GM18520 (cell line): ENCODE measurements around the gene PHACTR1.
"Not testable (repeated sequence)": the region's sequence is repeated elsewhere in the genome, so short reads cannot be mapped to it uniquely, and the experiment has no call there.

Experiments used
- ATAC-seq: cut with Tn5 transposase; IDR thresholded peaks from one replicate; pipeline ENCODE4 v1.9.1; 2021; ENCODE audit not compliant: unreplicated experiment

The PHACTR1 gene

DNA sequence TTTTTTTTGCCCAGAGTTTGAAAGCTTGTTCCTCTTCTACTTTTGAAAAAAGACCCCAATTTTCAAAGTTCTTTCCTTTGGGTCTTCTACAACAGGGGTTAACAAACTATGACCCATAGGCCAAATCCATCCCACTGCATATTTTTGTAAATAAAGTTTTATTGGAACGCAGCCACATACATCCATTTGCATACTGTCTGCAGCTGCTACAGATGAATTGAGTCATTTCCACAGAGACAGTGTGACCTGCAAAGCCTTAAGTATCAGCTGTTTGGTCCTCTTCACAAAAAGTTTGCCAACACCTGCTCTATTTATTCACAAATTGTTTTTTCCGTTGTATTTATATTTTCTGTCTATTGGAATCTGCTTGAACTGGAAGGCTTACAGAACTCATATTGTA lies 422.6 kb downstream of the PHACTR1 start:
- ATAC-seq: no peak

DNA sequence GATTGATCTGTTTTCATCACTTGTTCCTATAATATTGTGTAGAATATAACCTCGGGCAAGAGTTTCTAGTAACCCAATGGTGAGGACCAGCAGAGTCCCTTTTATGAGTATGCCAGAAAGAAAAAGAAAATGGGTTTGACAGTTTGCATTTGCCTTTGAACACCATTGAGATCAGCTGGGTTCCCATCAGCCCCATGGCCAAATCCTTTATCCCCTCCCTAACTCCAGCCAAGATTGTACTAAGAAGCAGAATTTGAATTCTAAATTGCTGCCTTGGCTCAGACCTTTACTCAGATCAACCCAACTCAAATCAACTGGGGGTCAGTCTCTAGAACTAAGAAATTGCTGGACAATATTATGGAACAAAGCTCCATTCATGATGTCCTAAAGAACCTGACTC lies 424.4 kb downstream of the PHACTR1 start:
- ATAC-seq: no peak

DNA sequence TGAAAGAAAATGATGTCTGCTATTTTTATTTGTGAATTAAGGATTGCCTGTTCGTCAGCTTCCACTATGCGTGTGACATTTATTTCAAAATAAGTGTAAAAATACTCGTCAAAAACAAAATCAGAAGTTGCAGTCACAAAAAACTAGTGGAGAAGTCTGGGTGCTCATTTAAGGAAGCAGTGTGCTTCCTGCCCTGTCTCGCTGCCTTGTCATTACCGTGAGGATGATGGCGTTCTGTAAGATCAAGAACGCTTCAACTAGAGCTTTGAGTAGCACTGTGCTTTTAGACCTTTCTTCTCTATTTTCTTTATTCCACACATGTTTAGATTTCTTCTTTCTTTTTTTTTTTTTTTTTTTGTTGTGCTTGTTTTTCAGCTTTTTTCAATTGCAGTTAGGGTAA lies 424.8 kb downstream of the PHACTR1 start:
- ATAC-seq: no peak

DNA sequence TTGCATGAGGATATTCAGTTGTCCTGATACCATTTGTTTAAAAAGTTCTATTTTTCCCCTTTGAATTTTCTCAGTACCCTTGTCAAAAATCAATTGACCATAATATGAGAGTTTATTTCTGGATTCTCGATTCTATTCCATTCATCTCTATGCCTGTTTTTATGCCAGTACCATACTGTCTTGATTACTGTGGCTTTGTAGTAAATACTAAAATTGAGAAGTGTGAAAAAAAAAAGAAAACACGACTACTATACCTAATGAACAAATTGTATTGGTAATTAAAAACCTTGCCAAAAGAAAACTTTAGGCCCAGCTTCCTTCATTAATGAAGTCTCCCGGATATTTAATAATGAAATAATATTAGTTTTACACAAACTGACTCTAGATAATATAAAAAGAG lies 426.0 kb downstream of the PHACTR1 start:
- ATAC-seq: no peak

DNA sequence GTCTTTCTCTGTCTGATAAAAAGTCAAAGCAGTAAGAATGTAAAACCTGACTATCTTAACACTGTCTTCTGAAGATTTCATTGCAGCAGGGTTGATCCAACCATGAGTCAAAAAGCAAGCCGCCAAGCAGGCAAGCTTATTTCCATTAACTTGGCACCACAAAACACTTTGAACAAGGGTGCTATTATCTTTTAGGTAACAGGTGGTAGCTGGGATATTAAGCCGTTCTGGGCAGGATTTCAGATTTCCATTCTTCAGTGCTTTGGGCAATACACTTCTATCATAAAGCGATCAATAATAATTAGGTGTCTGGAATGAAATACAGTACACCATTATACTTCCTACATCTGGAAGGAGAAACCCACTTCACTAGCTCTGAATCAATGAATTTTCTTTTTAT lies 429.9 kb downstream of the PHACTR1 start:
- no peak for ATAC-seq

DNA sequence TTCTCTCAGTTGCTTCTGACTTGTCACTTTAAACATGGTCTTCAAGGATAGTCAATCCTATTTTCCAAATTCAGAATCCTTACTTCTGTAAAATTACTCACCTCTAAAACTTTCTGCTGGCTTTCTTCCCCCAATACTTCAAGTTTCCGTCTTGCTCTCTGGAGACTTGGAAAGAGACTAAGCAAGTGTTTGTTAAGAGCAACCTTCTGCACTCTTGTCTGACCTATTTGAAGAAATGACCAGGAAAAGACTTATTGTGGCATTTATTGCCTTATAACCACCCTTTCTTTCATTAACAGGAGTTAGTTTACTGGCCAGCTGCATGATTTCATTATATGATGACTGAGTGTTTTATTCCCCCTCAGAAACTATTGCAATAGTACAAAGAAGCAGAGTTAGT lies 430.8 kb downstream of the PHACTR1 start:
- no peak for ATAC-seq

DNA sequence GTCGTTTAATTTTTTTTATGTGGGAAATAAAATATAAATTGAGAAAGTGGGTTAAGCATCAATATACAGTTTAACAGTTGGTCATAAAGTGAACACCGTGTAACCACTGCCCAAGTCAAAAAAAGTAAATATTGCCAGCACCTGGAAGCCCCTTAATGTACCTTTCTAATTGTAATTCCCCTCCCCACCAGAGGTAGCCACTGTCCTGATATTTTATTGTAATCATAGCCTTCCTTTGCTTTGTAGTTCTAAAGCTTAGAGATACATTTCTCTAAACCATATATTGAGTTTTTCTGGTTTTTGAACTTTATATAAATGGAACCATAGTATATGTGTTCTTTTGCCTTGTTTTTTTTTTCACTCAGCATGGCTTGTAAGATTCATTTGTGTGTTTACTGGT lies 431.2 kb downstream of the PHACTR1 start:
- no peak for ATAC-seq

DNA sequence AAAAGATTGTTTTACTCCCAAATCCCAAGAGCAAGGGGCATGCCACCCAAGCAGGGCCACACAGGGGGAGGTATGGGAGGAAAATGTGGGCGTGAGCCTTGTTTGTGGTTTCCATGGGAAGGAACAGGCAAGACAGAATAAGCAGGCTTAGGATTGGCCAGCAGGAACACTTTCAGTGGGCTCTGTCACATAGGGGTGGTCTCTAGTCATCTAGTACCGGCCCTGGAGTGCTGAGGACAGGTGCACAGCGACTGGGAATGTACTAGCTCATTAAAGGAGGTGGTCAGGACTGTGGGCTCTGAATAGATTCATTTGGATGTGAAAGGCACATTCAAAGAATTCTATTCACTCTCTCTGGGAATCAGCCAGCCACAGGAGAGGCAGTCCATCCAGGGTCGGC lies 436.2 kb downstream of the PHACTR1 start:
- ATAC-seq: no peak

DNA sequence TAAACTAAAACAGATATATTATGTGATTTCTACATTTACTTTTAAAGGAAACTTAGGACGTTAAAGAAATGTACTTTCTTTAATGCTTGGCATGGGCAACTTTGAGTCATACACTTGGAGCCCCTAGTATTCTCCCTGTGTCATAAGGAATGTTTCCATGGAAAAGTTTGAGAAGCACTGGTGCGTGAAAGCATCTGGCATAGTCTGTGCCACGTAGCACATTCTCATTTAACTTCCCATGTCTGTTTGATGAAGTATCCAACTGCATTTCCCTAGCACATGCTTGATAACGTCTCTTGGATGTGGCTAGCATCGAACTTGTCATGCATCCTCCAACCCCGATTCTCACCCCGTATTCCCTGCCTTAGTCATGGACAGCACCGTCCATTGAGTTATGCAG lies 439.8 kb downstream of the PHACTR1 start:
- ATAC-seq: no peak

DNA sequence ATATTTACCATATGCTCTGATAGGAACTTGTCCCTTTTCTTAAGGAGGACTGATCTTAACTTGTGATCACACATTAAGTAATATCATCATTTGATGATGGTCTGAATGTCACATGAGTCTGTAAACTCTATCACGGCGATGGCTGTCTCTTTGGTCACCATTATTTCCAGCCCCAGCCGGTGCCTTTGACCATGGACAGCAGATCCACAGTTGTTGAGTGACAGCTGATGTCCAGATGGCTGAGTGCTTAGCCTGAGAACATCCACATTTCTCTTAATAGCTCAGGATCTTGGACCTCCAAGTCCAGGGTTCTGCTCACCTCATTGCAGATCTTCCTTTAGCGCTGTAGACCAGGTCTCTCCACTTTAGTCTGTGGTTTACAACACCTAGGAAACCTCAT lies 440.7 kb downstream of the PHACTR1 start:
- ATAC-seq: no peak

DNA sequence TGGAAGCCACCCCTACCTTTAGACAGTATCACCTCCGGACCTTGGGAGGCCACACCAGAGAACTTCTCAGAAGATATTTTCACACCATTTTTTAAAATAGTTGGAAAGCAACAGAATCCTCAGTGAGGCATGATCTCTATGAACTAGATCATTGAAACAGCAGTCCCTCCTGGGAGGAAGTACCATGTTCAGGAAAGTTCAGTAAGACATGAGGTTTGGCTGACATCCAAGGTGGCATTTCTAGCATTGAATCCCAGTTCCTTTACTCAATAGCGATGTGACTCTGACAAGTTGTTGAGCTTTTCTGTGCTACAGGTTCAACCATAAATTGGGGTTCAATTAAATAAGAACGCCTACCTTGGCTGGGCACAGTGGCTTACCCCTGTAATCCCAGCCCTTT lies 442.7 kb downstream of the PHACTR1 start:
- no peak for ATAC-seq

DNA sequence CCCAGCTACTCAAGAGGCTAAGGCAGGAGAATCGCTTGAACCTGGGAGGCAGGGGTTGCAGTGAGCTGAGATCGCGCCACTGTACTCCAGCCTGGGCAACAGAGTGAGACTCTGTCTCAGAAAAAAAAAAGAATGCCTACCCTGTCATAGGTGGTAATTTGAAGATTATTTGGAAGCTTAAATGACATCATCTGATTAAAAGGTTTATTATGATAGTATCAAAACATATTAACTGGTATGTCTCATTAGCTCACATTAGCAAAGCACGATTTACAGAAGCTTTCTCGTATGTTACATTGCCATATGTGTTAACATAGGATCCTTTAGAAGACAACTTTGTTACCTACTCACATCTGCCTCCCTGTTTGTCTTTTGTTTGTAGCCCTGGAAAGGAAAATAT lies 443.3 kb downstream of the PHACTR1 start:
- ATAC-seq: not testable (repeated sequence)

DNA sequence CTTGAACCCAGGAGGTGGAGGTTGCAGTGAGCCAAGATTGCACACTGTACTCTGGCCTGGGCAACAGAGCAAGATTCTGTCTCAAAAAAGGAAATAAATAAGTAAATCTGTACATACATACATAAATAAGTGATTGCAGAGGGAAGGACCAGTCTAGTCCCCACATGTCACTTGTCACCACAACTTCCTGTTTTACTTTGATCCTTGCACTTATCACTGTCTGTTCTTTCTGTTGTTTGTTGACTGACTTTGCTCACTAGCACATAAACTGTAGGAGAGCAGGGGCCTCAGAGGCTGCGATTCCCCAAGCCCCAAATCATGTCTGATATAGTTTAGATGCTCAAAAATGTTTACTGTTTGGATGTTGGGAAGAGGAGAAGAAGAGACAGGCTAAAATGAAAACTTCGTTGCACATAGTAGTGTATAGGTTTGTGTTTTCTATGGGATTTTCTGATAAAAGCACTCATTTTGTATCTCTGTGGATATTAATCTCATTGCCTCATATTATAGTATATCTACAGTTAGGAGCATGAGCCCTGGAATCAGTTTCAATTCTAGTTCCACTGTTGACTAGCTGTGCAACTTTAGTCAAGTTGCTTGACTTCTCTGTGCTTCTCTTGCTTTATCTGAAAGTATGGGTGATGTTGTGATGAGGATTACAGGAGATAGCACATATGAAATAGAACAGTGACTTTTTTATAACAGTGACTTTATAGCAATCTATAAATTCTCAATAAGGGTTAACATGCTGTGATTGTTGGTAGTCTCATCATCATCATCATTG lies 446.8 kb downstream of the PHACTR1 start:
- no peak for ATAC-seq

DNA sequence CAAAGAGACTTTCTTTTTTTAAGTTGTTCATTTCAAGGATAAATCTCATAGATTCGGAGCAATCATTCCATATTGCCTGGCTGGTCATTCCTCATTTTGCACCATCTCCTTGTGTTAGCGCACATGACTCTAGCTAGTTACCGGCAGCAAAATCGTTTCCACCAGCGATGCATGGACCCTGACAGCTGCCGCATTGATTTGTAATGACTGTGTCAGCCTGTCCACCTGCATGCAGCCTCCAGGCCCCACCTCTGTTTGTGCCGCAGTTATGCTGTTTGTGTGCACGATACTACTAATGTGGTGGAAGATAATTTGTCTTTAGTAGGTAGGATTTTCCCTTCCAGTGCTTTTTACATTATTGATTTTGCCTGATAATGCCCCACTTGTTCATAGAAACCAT lies 447.7 kb downstream of the PHACTR1 start:
- ATAC-seq: no peak

DNA sequence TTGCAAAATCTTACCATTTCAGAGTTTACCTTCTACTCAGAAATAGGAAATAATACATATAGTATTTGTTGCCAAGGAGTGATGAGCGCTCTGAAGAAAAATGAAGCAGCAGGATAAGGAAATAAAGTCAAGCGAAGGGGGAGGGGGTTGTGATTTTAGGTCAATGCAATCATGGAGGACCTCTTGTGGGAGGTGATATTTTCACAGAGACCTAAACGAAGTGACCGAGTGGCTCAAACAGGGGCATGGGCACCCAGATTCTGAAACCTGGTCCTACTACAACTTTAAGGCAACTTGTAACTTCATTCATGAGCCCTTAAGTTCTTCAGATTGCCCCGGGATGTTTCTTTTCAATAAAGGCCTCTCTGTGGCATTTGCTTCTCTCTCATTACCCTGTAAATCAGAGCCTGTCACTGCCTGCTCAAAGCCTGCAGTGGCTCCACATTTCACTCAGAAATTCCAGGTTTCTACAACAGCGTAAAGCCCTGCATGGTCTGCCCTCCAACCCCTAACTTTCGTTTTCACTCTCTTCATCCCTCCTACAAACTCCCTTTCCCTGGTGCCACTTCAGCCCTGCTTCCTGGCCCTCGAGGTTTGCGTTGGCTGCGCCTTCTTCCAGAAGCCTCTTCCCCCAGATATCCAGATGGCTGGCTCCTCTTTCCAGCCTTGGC lies 449.1 kb downstream of the PHACTR1 start:
- no peak for ATAC-seq

DNA sequence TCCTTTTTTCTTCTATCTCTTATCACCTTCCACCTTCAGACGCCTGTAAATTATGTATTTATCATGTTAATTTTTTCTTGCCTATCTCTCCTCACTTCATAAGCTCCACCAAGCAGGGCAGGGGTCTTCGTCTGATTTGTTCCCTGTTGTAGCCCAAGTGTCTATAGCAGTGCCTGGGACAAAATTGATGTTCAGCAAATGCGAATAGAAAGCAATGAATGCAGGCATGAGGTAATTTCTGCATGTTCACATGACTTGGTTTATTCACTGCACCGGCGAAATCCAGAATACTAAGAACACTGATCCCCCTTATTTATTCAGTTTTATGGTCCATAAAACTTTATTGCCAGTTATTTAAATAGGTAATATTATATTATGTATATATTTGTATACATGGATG lies 449.7 kb downstream of the PHACTR1 start:
- ATAC-seq: no peak

DNA sequence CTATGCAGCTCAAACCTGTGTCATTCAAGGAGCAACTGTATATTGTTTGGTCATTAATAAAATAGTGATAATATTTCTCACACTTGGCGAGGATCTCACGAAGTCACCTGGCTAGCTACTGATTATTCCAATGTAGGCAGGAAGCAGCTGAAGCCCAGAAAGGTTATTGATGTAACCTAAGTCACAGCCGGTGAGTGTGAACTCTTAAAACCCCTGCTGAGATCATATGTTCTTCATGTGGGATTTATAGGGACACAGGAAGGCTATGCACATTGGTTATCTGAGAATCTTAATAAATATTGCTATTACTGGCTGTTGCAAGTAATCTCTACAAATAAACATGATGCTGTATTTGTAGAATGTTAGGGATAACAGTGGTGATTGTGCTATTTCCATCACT lies 450.3 kb downstream of the PHACTR1 start:
- no peak for ATAC-seq

DNA sequence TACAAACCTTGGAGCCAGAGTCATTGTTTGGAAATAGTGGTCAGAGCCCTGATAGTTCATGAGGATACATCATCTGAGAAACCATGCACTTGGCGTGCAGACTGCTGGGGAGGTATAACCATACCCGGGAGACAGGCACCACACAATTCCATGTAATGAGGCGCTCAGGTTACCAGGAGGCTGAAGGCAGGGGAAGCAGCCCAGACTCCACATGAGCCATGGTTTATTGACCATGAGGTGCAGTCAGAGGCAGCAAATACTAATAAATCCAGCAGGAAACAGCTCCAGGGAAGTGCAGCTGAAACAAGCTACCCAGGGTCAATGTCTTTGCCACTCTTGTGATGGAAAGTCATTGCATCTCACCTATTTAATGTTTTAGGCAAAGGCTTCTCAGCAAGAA lies 455.7 kb downstream of the PHACTR1 start:
- no peak for ATAC-seq

DNA sequence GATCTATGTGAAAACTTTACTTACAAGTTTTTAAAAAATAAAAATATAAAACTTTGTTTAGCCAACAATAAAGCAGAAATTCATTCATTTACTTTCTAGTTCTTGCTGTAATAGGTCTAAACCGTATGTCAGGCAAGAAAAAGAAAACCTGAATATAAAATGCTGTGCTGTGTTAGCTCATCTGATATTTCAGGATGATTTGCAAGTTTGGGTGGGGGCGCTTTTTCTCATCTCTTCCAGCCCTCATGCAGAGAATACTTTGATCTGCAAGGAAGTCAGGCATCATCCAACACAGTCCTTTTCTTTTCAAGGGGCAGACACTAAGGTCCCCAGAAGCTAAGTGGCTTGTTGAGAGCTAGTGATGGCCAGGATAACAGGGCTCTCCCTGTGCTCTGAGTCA lies 458.5 kb downstream of the PHACTR1 start:
- ATAC-seq: no peak

DNA sequence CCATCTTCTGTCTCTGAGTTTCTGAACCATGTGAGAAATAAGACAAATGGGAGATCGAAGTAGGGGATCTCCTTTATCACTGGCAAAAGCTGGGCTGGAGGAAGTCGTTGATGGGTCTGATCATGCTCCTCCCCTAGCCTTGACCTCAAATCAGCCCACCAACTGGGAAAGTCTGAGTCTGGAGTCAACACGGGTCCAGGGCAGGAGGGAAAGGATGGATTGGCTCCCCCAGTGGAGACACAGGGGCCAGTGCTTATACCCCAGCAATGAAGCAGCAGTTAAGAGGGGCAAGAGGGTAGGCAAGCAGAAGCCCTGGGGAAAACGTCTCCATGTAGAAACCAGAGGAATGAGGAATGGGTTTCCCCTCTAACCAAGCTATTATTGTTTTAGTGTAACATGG lies 459.2 kb downstream of the PHACTR1 start:
- ATAC-seq: no peak

DNA sequence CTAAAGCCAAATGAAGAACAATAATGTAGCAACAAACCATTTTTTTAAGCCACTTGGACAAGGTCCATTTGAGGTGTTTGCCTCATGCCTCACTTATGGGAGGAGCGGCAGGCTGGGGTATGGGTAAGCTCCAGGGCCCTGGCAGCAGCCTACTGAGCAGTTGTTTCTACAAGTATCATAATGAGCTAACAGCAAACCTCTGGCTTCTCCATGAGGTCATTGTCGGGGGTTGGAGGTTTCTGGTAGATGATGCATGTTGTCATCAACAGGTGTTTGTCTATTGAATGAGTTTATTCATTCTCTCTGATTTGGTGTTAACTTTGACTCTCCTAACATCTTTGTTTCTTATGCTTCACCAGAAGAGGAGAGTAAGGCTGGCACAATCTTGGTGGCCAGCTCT lies 461.1 kb downstream of the PHACTR1 start:
- no peak for ATAC-seq

DNA sequence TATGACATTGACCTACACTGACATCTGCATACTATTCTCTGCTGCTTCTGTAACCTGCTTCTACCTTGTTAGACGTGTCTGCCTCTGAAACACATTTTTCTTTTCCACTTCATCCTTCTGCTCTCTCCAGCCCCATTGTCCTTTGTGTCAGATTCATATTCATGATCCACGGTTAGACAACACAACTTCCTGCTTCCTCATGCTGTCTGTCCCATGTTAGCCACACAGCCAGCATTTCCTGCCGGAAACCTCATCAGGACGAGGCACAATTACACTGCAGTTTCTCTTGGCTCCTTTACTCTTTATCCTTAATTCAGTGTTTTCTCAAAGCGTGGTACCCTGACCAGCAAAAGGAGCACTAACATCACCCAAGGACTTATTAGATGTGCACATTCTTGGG lies 461.5 kb downstream of the PHACTR1 start:
- ATAC-seq: no peak

DNA sequence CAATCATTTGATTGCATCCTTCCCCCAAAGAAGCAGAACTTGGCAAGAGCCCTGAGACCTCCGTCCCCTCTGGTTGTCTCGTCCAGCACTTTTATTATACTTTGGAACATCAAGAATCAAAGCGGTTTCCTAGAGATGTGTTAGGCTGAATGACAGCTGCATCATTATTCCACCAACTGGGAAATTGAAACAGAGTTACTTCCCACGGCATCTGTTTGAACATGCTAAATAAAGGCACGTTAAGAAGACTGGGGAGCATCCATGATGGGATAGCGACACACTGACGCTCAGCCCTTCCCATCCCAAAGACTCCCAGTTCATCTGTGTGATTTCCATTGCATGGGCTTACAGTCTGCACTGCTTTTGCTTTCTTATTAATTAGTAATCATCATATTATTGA lies 464.0 kb downstream of the PHACTR1 start:
- no peak for ATAC-seq
